ENCODE measurements around the gene NDST1.

GRCh38 chr5:150604010-150604409, 96.1 kb downstream of the NDST1 start:
- TF ChIP-seq CTCF (IDR thresholded peaks at IDR 0.05) (no peak), POLR2A (IDR thresholded peaks at IDR 0.05) (no peak)
